GM23338 (cell line): ENCODE data around the gene KCNB1. TPM values are rescaled to one million over a fixed set of nuclear protein-coding genes. Genes with fewer than 3 reads are reported as not detected.

ENCODE experiments used
- ATAC-seq: fragments of 200-7000 bp; cut with Tn5 transposase; 3 replicates; pipeline ENCODE4 v1.9.1; 2020
- DNase-seq: peaks from one replicate; pipeline ENCODE4 v3.0.0-alpha.2; 2015; ENCODE audit warnings: low spot score
- H2AFZ ChIP-seq: fragments of 200-600 bp; sonication (generic); 2 replicates; pipeline ENCODE4 v1.8.0; 2016; ENCODE audit warnings: antibody characterized with exemption, mild to moderate bottlenecking, moderate library complexity
- H3F3A ChIP-seq: fragments of 200-600 bp; sonication (generic); replicated peaks from 2 replicates; pipeline ENCODE4 v1.8.0; 2017; ENCODE audit warnings: antibody characterized with exemption, mixed run types, low read depth
- H3K27ac ChIP-seq: fragments of 200-600 bp; sonication (generic); 2 replicates; pipeline ENCODE4 v1.6.1; 2016; ENCODE audit warnings: low read depth
- H3K27me3 ChIP-seq: fragments of 200-600 bp; sonication (generic); 2 replicates; pipeline ENCODE4 v1.8.0; 2016; ENCODE audit warnings: mild to moderate bottlenecking, mixed run types, moderate library complexity; ENCODE audit not compliant: insufficient read depth
- H3K36me3 ChIP-seq: fragments of 200-600 bp; sonication (generic); 2 replicates; pipeline ENCODE4 v1.8.0; 2016; ENCODE audit warnings: mild to moderate bottlenecking; ENCODE audit not compliant: insufficient read depth
- H3K4me1 ChIP-seq: fragments of 200-600 bp; sonication (generic); 2 replicates; pipeline ENCODE4 v1.8.0; 2016; ENCODE audit warnings: mild to moderate bottlenecking, moderate library complexity; ENCODE audit not compliant: insufficient read depth
- H3K4me2 ChIP-seq: fragments of 200-600 bp; sonication (generic); 2 replicates; pipeline ENCODE4 v1.7.1; 2017; ENCODE audit warnings: mixed run types
- H3K4me3 ChIP-seq: fragments of 200-600 bp; sonication (generic); 2 replicates; pipeline ENCODE4 v1.6.1; 2016; ENCODE audit warnings: mixed run types
- H3K79me2 ChIP-seq: fragments of 200-600 bp; sonication (generic); replicated peaks from 2 replicates; pipeline ENCODE4 v1.8.0; 2017; ENCODE audit warnings: mild to moderate bottlenecking; ENCODE audit not compliant: insufficient read depth
- H3K9me2 ChIP-seq: fragments of 200-600 bp; sonication (generic); 2 replicates; pipeline ENCODE4 v1.8.0; 2017; ENCODE audit not compliant: insufficient read depth
- H4K20me1 ChIP-seq: fragments of 200-600 bp; sonication (generic); replicated peaks from 2 replicates; pipeline ENCODE4 v1.8.0; 2017; ENCODE audit warnings: mild to moderate bottlenecking; ENCODE audit not compliant: insufficient read depth
- H3K27ac Mint-ChIP-seq: 2 replicates; pipeline ENCODE4 v1.8.0; 2020; ENCODE audit warnings: inconsistent platforms, mild to moderate bottlenecking, moderate library complexity, mixed read lengths
- H3K27me3 Mint-ChIP-seq: 3 replicates; pipeline ENCODE4 v1.8.0; 2022; ENCODE audit warnings: low read depth, mild to moderate bottlenecking, moderate library complexity, mixed read lengths, inconsistent platforms; ENCODE audit not compliant: insufficient read depth, poor library complexity
- H3K36me3 Mint-ChIP-seq: 3 replicates; pipeline ENCODE4 v1.8.0; 2021; ENCODE audit warnings: low read depth, mild to moderate bottlenecking, inconsistent platforms, moderate library complexity, mixed read lengths
- H3K4me1 Mint-ChIP-seq: 3 replicates; pipeline ENCODE4 v1.8.0; 2020; ENCODE audit warnings: mild to moderate bottlenecking, inconsistent platforms, mixed read lengths
- H3K4me3 Mint-ChIP-seq: 3 replicates; pipeline ENCODE4 v1.8.0; 2021; ENCODE audit warnings: moderate library complexity, mild to moderate bottlenecking, inconsistent platforms, mixed read lengths
- H3K9me3 Mint-ChIP-seq: 3 replicates; pipeline ENCODE4 v1.8.0; 2020; ENCODE audit warnings: moderate library complexity, mild to moderate bottlenecking, inconsistent platforms, mixed read lengths
- EZH2 ChIP-seq: fragments of 200-600 bp; sonication (generic); IDR thresholded peaks from one replicate; pipeline ENCODE4 v1.8.0; 2017; ENCODE audit warnings: antibody characterized with exemption, mild to moderate bottlenecking, low read depth; ENCODE audit not compliant: unreplicated experiment
- JUNB ChIP-seq: IDR thresholded peaks from one replicate; pipeline ENCODE4 v1.6.1; 2016; ENCODE audit warnings: antibody characterized with exemption; ENCODE audit not compliant: unreplicated experiment
- NANOG ChIP-seq: IDR thresholded peaks from 2 replicates; pipeline ENCODE4 v1.6.1; 2016; ENCODE audit warnings: antibody characterized with exemption, borderline replicate concordance
- STAT1 ChIP-seq: IDR thresholded peaks from one replicate; pipeline ENCODE4 v1.6.1; 2016; ENCODE audit warnings: antibody characterized with exemption; ENCODE audit not compliant: unreplicated experiment
- ZNF114 ChIP-seq: fragments of 250-450 bp; sonication (Bioruptor Pico); IDR thresholded peaks from 2 replicates; pipeline ENCODE4 v1.5.0; 2020; ENCODE audit warnings: mild to moderate bottlenecking, moderate library complexity
- ZNF331 ChIP-seq: fragments of 250-450 bp; sonication (Bioruptor Pico); IDR thresholded peaks from 2 replicates; pipeline ENCODE4 v1.5.0; 2020; ENCODE audit warnings: low read depth, mild to moderate bottlenecking, moderate library complexity
- polyA plus RNA-seq: library from polyadenylated mRNA; unstranded; fragments of >200 nt; fragmentation: Nextera tagmentation; extraction: Ambion mirVana; gene quantifications from 2 replicates; pipeline ENCODE4 v1.2.1, GENCODE V29; 2016
- total RNA-seq: library from RNA; depleted of rRNA; stranded (reverse); fragments of >200 nt; shearing (Covaris generic); gene quantifications from 2 replicates; pipeline ENCODE4 v1.2.3, GENCODE V29; 2014
- TF ChIP-seq, protein P1 (sequence below): IDR thresholded peaks from one replicate; pipeline ENCODE4 v1.6.1; 2018; ENCODE audit warnings: antibody characterized with exemption; ENCODE audit not compliant: unreplicated experiment
- TF ChIP-seq, protein P2 (sequence below): fragments of 250-450 bp; sonication (Bioruptor Pico); IDR thresholded peaks from 2 replicates; pipeline ENCODE4 v1.5.0; 2020; ENCODE audit warnings: mild to moderate bottlenecking, moderate library complexity
- TF ChIP-seq, protein P3 (sequence below), 2 experiments: fragments of 200-600 bp in 1 of 2; sonication (generic) in 1 of 2; conservative IDR thresholded peaks; 2 replicates each; pipeline versions ENCODE4 v1.5.1 to v1.6.1; 2016 to 2017; ENCODE audit warnings: antibody characterized with exemption in 2 of 2, low read depth in 2 of 2, mild to moderate bottlenecking in 2 of 2, moderate library complexity in 1 of 2

KCNB1 gene
- total and polyA plus RNA-seq, 2 experiments from 2014 or later = 0.28 to 0.29 TPM

DNA sequence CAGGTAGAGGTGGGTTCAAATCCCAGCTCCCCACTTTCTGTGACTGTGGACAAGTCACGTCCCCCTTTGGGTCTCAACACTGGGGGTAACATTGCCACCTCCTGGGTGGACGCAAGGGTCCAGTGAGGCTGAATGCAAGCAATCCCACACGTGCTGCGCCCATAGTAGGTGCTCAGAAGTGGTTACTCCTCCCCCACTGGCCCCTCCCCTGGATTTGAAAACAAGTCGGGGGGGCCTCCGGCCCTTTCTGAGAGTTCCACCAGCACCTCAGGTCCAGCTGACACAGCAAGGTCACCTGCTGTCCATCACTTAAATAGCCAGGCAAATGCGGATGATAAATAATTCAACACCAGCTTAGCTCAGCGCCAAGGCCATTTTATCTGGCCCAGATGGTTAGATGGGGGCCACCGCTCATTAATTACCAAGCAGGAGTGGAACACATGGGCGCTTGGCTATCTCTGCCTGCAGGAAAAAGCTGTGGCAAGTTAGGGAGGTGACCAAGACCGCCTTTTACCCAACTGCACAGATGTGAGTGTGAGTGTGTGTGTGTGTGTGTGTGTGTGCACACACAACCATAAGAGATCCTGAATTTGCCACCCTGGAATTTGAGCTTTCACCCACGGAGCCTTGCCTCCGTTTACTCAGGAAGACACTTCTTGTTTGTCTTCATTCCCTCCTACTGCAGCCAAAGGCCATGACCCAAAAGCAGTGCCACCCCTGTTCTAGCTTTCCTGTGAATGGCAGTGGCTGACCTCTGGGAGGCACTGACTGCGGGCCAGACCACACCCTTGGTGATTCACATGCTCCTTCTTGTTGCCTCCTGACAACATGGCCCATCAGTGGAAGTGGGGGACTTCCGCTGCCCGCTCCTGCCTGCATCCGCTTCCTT lies 34.7 kb upstream of the KCNB1 start:
- H3K27me3 Mint-ChIP-seq = peaks cover 7% of the 10 kb centered on the region
- H3K4me3 Mint-ChIP-seq = no peak overlapping the region
- ATAC-seq (no peak), DNase-seq (no peak)
- H3F3A ChIP-seq = no peaks in the 10 kb centered on the region
- TF ChIP-seq EZH2 = no peak
- TF ChIP-seq JUNB = no peak
- no peak for TF ChIP-seq STAT1
- no peak for TF ChIP-seq NANOG
- TF ChIP-seq, protein P1, sequence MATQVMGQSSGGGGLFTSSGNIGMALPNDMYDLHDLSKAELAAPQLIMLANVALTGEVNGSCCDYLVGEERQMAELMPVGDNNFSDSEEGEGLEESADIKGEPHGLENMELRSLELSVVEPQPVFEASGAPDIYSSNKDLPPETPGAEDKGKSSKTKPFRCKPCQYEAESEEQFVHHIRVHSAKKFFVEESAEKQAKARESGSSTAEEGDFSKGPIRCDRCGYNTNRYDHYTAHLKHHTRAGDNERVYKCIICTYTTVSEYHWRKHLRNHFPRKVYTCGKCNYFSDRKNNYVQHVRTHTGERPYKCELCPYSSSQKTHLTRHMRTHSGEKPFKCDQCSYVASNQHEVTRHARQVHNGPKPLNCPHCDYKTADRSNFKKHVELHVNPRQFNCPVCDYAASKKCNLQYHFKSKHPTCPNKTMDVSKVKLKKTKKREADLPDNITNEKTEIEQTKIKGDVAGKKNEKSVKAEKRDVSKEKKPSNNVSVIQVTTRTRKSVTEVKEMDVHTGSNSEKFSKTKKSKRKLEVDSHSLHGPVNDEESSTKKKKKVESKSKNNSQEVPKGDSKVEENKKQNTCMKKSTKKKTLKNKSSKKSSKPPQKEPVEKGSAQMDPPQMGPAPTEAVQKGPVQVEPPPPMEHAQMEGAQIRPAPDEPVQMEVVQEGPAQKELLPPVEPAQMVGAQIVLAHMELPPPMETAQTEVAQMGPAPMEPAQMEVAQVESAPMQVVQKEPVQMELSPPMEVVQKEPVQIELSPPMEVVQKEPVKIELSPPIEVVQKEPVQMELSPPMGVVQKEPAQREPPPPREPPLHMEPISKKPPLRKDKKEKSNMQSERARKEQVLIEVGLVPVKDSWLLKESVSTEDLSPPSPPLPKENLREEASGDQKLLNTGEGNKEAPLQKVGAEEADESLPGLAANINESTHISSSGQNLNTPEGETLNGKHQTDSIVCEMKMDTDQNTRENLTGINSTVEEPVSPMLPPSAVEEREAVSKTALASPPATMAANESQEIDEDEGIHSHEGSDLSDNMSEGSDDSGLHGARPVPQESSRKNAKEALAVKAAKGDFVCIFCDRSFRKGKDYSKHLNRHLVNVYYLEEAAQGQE = no peak
- TF ChIP-seq ZNF331 = no peak
- TF ChIP-seq, protein P2, sequence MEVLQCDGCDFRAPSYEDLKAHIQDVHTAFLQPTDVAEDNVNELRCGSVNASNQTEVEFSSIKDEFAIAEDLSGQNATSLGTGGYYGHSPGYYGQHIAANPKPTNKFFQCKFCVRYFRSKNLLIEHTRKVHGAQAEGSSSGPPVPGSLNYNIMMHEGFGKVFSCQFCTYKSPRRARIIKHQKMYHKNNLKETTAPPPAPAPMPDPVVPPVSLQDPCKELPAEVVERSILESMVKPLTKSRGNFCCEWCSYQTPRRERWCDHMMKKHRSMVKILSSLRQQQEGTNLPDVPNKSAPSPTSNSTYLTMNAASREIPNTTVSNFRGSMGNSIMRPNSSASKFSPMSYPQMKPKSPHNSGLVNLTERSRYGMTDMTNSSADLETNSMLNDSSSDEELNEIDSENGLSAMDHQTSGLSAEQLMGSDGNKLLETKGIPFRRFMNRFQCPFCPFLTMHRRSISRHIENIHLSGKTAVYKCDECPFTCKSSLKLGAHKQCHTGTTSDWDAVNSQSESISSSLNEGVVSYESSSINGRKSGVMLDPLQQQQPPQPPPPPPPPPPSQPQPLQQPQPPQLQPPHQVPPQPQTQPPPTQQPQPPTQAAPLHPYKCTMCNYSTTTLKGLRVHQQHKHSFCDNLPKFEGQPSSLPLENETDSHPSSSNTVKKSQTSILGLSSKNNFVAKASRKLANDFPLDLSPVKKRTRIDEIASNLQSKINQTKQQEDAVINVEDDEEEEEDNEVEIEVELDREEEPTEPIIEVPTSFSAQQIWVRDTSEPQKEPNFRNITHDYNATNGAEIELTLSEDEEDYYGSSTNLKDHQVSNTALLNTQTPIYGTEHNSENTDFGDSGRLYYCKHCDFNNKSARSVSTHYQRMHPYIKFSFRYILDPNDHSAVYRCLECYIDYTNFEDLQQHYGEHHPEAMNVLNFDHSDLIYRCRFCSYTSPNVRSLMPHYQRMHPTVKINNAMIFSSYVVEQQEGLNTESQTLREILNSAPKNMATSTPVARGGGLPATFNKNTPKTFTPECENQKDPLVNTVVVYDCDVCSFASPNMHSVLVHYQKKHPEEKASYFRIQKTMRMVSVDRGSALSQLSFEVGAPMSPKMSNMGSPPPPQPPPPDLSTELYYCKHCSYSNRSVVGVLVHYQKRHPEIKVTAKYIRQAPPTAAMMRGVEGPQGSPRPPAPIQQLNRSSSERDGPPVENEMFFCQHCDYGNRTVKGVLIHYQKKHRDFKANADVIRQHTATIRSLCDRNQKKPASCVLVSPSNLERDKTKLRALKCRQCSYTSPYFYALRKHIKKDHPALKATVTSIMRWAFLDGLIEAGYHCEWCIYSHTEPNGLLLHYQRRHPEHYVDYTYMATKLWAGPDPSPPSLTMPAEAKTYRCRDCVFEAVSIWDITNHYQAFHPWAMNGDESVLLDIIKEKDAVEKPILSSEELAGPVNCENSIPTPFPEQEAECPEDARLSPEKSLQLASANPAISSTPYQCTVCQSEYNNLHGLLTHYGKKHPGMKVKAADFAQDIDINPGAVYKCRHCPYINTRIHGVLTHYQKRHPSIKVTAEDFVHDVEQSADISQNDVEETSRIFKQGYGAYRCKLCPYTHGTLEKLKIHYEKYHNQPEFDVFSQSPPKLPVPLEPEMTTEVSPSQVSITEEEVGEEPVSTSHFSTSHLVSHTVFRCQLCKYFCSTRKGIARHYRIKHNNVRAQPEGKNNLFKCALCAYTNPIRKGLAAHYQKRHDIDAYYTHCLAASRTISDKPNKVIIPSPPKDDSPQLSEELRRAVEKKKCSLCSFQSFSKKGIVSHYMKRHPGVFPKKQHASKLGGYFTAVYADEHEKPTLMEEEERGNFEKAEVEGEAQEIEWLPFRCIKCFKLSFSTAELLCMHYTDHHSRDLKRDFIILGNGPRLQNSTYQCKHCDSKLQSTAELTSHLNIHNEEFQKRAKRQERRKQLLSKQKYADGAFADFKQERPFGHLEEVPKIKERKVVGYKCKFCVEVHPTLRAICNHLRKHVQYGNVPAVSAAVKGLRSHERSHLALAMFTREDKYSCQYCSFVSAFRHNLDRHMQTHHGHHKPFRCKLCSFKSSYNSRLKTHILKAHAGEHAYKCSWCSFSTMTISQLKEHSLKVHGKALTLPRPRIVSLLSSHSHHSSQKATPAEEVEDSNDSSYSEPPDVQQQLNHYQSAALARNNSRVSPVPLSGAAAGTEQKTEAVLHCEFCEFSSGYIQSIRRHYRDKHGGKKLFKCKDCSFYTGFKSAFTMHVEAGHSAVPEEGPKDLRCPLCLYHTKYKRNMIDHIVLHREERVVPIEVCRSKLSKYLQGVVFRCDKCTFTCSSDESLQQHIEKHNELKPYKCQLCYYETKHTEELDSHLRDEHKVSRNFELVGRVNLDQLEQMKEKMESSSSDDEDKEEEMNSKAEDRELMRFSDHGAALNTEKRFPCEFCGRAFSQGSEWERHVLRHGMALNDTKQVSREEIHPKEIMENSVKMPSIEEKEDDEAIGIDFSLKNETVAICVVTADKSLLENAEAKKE = no peak
- TF ChIP-seq, protein P3, sequence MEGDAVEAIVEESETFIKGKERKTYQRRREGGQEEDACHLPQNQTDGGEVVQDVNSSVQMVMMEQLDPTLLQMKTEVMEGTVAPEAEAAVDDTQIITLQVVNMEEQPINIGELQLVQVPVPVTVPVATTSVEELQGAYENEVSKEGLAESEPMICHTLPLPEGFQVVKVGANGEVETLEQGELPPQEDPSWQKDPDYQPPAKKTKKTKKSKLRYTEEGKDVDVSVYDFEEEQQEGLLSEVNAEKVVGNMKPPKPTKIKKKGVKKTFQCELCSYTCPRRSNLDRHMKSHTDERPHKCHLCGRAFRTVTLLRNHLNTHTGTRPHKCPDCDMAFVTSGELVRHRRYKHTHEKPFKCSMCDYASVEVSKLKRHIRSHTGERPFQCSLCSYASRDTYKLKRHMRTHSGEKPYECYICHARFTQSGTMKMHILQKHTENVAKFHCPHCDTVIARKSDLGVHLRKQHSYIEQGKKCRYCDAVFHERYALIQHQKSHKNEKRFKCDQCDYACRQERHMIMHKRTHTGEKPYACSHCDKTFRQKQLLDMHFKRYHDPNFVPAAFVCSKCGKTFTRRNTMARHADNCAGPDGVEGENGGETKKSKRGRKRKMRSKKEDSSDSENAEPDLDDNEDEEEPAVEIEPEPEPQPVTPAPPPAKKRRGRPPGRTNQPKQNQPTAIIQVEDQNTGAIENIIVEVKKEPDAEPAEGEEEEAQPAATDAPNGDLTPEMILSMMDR (conservative IDR thresholded peaks at IDR 0.05; ENCODE audit: low read depth in 2 of 2) = no peak
- TF ChIP-seq ZNF114 = no peak
- no peak overlapping the region for H3K4me2 ChIP-seq
- no peaks in the 10 kb centered on the region for H3K79me2 ChIP-seq
- no peaks in the 10 kb centered on the region for H3K4me1 ChIP-seq
- 0 out of 2 replicates have a peak, but pooled peaks cover 1% of the 10 kb centered on the region for H3K9me2 ChIP-seq
- no peaks in the 10 kb centered on the region for H3K9me3 Mint-ChIP-seq
- no peak overlapping the region for H3K27ac ChIP-seq
- H3K36me3 ChIP-seq = no peaks in the 10 kb centered on the region
- H2AFZ ChIP-seq = no peak overlapping the region
- H3K27me3 ChIP-seq = no peaks in the 10 kb centered on the region
- H3K36me3 Mint-ChIP-seq = peaks cover 14% of the 10 kb centered on the region; the same call in 2 of the 3 replicates
- H3K4me3 ChIP-seq = no peak overlapping the region
- no peaks in the 10 kb centered on the region for H4K20me1 ChIP-seq
- H3K27ac Mint-ChIP-seq = no peak overlapping the region
- H3K4me1 Mint-ChIP-seq = peaks cover 4% of the 10 kb centered on the region; the same call in 2 of the 3 replicates
